PC-9 (cell line): ENCODE data around the gene TBC1D16.

Source experiments
- EZH2 ChIP-seq: fragments of 200-600 bp; sonication (generic); IDR thresholded peaks from 2 replicates; pipeline ENCODE4 v1.8.0; 2017; ENCODE audit warnings: antibody characterized with exemption, low read depth
- TF ChIP-seq, protein P1 (sequence below): fragments of 200-600 bp; sonication (generic); conservative IDR thresholded peaks from 2 replicates; pipeline ENCODE4 v1.6.1; 2017; ENCODE audit warnings: mixed run types, antibody characterized with exemption, mild to moderate bottlenecking, moderate library complexity

DNA sequence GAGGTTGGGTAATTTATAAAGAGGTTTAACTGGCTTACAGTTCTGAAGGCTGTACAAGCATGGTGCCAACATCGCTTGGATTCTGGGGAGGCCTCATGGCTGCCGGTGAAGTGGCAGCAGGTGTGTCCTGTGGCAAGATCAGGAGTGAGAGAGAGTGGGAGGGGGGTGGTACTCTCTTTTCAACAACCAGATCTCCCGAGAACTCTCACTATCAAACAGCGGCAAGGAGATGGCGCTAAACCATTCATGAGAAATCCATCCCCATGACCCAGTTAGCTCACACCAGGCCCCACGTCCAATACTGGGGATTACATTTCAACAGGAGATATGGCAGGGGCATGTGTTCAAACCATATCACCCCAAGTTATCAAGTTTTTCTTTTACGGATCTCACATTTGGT is 152.5 kb downstream of the TBC1D16 start:
- TF ChIP-seq EZH2, result no peak
- TF ChIP-seq, protein P1, sequence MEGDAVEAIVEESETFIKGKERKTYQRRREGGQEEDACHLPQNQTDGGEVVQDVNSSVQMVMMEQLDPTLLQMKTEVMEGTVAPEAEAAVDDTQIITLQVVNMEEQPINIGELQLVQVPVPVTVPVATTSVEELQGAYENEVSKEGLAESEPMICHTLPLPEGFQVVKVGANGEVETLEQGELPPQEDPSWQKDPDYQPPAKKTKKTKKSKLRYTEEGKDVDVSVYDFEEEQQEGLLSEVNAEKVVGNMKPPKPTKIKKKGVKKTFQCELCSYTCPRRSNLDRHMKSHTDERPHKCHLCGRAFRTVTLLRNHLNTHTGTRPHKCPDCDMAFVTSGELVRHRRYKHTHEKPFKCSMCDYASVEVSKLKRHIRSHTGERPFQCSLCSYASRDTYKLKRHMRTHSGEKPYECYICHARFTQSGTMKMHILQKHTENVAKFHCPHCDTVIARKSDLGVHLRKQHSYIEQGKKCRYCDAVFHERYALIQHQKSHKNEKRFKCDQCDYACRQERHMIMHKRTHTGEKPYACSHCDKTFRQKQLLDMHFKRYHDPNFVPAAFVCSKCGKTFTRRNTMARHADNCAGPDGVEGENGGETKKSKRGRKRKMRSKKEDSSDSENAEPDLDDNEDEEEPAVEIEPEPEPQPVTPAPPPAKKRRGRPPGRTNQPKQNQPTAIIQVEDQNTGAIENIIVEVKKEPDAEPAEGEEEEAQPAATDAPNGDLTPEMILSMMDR, result no peak
